HCT116 (cell line): Measurements from ENCODE around the gene PROB1. TPM values are rescaled to one million over a fixed set of nuclear protein-coding genes. Genes with fewer than 3 reads are reported as not detected.

Experiments
- ATAC-seq: fragments of 200-7000 bp; cut with Tn5 transposase; 2 replicates; pipeline ENCODE4 v1.9.1; 2020; ENCODE audit warnings: mild to moderate bottlenecking, moderate library complexity
- BruUV-seq: library from RNA; stranded (reverse); fragments of 400-500 nt; replicated peaks from 2 replicates; lab custom pipeline; 2021; lab: Mats Ljungman, UMichigan
- CTCF ChIA-PET: fragments of 300-600 bp; sonication (Branson Sonifier 250); formaldehyde crosslinking; loops from one replicate; lab custom pipeline; 2021; ENCODE audit warnings: antibody characterized with exemption; lab: Charles Lee
- POLR2A ChIA-PET: fragments of 300-600, 350-600 bp; sonication (Branson Sonifier 250); formaldehyde crosslinking; loops from one replicate; lab custom pipeline; 2021; ENCODE audit warnings: antibody characterized with exemption; lab: Charles Lee
- RAD21 ChIA-PET, 2 experiments: fragments of 300-600 bp; sonication (Branson Sonifier 250); formaldehyde crosslinking; loops; one replicate each; lab custom pipeline; 2023; ENCODE audit warnings: low total read pairs in 2 of 2; ENCODE audit not compliant: uncharacterized antibody in 2 of 2, unreplicated experiment in 2 of 2, low non-redundant PET in 1 of 2; lab: Charles Lee
- DNase-seq: peaks from one replicate; pipeline ENCODE4 v3.0.0-alpha.2; 2010; ENCODE audit warnings: low read depth, low spot score
- H2AFZ ChIP-seq: fragments of 200-600 bp; shearing (Covaris generic), sonication (generic); 2 replicates; pipeline ENCODE4 v1.6.1; 2017; ENCODE audit warnings: low read depth, mixed run types, mixed read lengths, antibody characterized with exemption, low read length; ENCODE audit not compliant: poor library complexity, severe bottlenecking
- H3K27ac ChIP-seq: 2 replicates; pipeline ENCODE4 v1.5.1; 2012; ENCODE audit warnings: low read depth, low read length
- H3K27me3 ChIP-seq: fragments of 200-600 bp; sonication (generic); 2 replicates; pipeline ENCODE4 v1.6.1; 2016; ENCODE audit warnings: mixed run types, low read length, mixed read lengths; ENCODE audit not compliant: insufficient read depth
- H3K36me3 ChIP-seq, 2 experiments: fragments of 200-500 bp in 1 of 2; fragments of 200-600 bp in 1 of 2; sonication (Bioruptor generic) in 1 of 2; sonication (generic) in 1 of 2; 2 replicates each; pipeline versions ENCODE4 v1.5.1 to v1.6.1; 2014 to 2016; ENCODE audit warnings: low read length in 2 of 2, inconsistent platforms in 1 of 2, mixed read lengths in 1 of 2, mixed run types in 1 of 2; ENCODE audit not compliant: insufficient read depth in 2 of 2, control insufficient read depth in 1 of 2
- H3K4me1 ChIP-seq, 2 experiments: fragments of 200-600 bp in 1 of 2; sonication (generic) in 1 of 2; 2 replicates each; pipeline versions ENCODE4 v1.5.1 to v1.6.1; 2012 to 2017; ENCODE audit warnings: low read length in 2 of 2, inconsistent platforms in 1 of 2, mild to moderate bottlenecking in 1 of 2, mixed read lengths in 1 of 2, mixed run types in 1 of 2, moderate library complexity in 1 of 2; ENCODE audit not compliant: insufficient read depth in 2 of 2, control insufficient read depth in 1 of 2
- H3K4me2 ChIP-seq: fragments of 200-600 bp; sonication (generic); 2 replicates; pipeline ENCODE4 v1.6.1; 2017; ENCODE audit warnings: mixed run types, low read length, mixed read lengths
- H3K4me3 ChIP-seq, 2 experiments: fragments of 200-600 bp in 1 of 2; sonication (generic) in 1 of 2; replicated peaks in 1 of 2; 2 replicates each; pipeline ENCODE4 v1.5.1; 2011 to 2016; ENCODE audit warnings: low read length in 2 of 2, control low read depth in 1 of 2, low read depth in 1 of 2, mild to moderate bottlenecking in 1 of 2, mixed read lengths in 1 of 2, mixed run types in 1 of 2
- H3K79me2 ChIP-seq: fragments of 200-600 bp; sonication (generic); 2 replicates; pipeline ENCODE4 v1.6.1; 2017; ENCODE audit warnings: mild to moderate bottlenecking, mixed run types, low read length, moderate library complexity, mixed read lengths; ENCODE audit not compliant: insufficient read depth
- H3K9ac ChIP-seq: fragments of 200-600 bp; sonication (generic); 2 replicates; pipeline ENCODE4 v1.6.1; 2016; ENCODE audit warnings: low read length, mixed read lengths
- H3K9me2 ChIP-seq: fragments of 200-600 bp; sonication (generic), shearing (Covaris generic); 2 replicates; pipeline ENCODE4 v1.6.1; 2017; ENCODE audit warnings: mixed run types, mild to moderate bottlenecking, moderate library complexity; ENCODE audit not compliant: insufficient read depth
- H3K9me3 ChIP-seq, 2 experiments: fragments of 200-500 bp in 1 of 2; fragments of 200-600 bp in 1 of 2; sonication (Bioruptor generic) in 1 of 2; sonication (generic) in 1 of 2; 2 replicates each; pipeline ENCODE4 v1.6.1; 2014 to 2017; ENCODE audit warnings: low read length in 2 of 2, mixed read lengths in 2 of 2, inconsistent platforms in 1 of 2, low read depth in 1 of 2, mild to moderate bottlenecking in 1 of 2, mixed run types in 1 of 2, moderate library complexity in 1 of 2; ENCODE audit not compliant: control insufficient read depth in 1 of 2, insufficient read depth in 1 of 2
- H4K20me1 ChIP-seq: fragments of 200-600 bp; sonication (generic), shearing (Covaris generic); 2 replicates; pipeline ENCODE4 v1.6.1; 2017; ENCODE audit warnings: mixed run types, mild to moderate bottlenecking, moderate library complexity; ENCODE audit not compliant: insufficient read depth
- ATF3 ChIP-seq: IDR thresholded peaks from 2 replicates; pipeline ENCODE4 v1.6.1; 2012
- CBX3 ChIP-seq: IDR thresholded peaks from 2 replicates; pipeline ENCODE4 v1.6.1; 2012; ENCODE audit warnings: low read depth
- CEBPB ChIP-seq: IDR thresholded peaks from 2 replicates; pipeline ENCODE4 v1.6.1; 2012; ENCODE audit warnings: low read depth
- EGR1 ChIP-seq: IDR thresholded peaks from 2 replicates; pipeline ENCODE4 v1.6.1; 2012; ENCODE audit warnings: low read depth
- ELF1 ChIP-seq: IDR thresholded peaks from 2 replicates; pipeline ENCODE4 v1.6.1; 2012; ENCODE audit warnings: low read depth, borderline replicate concordance
- EZH2 ChIP-seq: fragments of 200-600 bp; sonication (generic); IDR thresholded peaks from 2 replicates; pipeline ENCODE4 v1.6.1; 2017; ENCODE audit warnings: antibody characterized with exemption, mixed run types
- EZH2phosphoT487 ChIP-seq: fragments of 200-600 bp; IDR thresholded peaks from 2 replicates; pipeline ENCODE4 v1.6.1; 2018; ENCODE audit warnings: antibody characterized with exemption, borderline replicate concordance
- FOSL1 ChIP-seq: IDR thresholded peaks from 2 replicates; pipeline ENCODE4 v1.6.1; 2012; ENCODE audit warnings: low read depth
- JUND ChIP-seq: IDR thresholded peaks from 2 replicates; pipeline ENCODE4 v1.6.1; 2012
- POLR2A ChIP-seq: IDR thresholded peaks from 2 replicates; pipeline ENCODE4 v1.7.0; 2011; ENCODE audit warnings: borderline replicate concordance; ENCODE audit not compliant: insufficient read depth, insufficient read length; ENCODE audit errors: extremely low read depth
- RAD21 ChIP-seq: IDR thresholded peaks from 2 replicates; pipeline ENCODE4 v1.6.1; 2012; ENCODE audit warnings: low read depth, mild to moderate bottlenecking
- SIN3A ChIP-seq: IDR thresholded peaks from 2 replicates; pipeline ENCODE4 v1.6.1; 2012; ENCODE audit warnings: low read depth
- SP1 ChIP-seq: IDR thresholded peaks from 2 replicates; pipeline ENCODE4 v1.6.1; 2012; ENCODE audit warnings: low read depth
- SRF ChIP-seq: IDR thresholded peaks from 2 replicates; pipeline ENCODE4 v1.6.1; 2012; ENCODE audit warnings: low read depth
- TCF7L2 ChIP-seq: IDR thresholded peaks from 2 replicates; pipeline ENCODE4 v1.7.0; 2011; ENCODE audit warnings: borderline replicate concordance, inconsistent platforms; ENCODE audit not compliant: insufficient read depth, insufficient read length; ENCODE audit errors: extremely low read depth
- YY1 ChIP-seq: IDR thresholded peaks from 2 replicates; pipeline ENCODE4 v1.6.1; 2011; ENCODE audit warnings: low read length, low read depth, moderate library complexity, mild to moderate bottlenecking; ENCODE audit not compliant: insufficient replicate concordance; ENCODE audit errors: extremely low read depth
- ZBTB33 ChIP-seq: IDR thresholded peaks from 2 replicates; pipeline ENCODE4 v1.6.1; 2011; ENCODE audit warnings: mild to moderate bottlenecking, low read length, moderate library complexity; ENCODE audit not compliant: insufficient replicate concordance; ENCODE audit errors: extremely low read depth
- ZFX ChIP-seq: fragments of 450-650 bp; IDR thresholded peaks from 2 replicates; pipeline ENCODE4 v1.6.1; 2017
- intact Hi-C: fragments of 100-400 bp; cut with micrococcal nuclease; formaldehyde crosslinking; loops from 2 replicates; pipeline ENCODE4 v1.10.0; 2022
- total RNA-seq: library from RNA; stranded (reverse); gene quantifications from one replicate; pipeline ENCODE4 v1.2.1, GENCODE V29; 2021; ENCODE audit not compliant: unreplicated experiment
- TF ChIP-seq, protein P1 (sequence below), 3 experiments: fragments of 200-600 bp in 1 of 3; sonication (generic) in 1 of 3; IDR thresholded peaks in 2 of 3; conservative IDR thresholded peaks in 1 of 3; 2 replicates each; pipeline ENCODE4 v1.5.1; 2012 to 2017; ENCODE audit warnings: low read depth in 2 of 3, low read length in 2 of 3, antibody characterized with exemption in 1 of 3, borderline replicate concordance in 1 of 3, control low read depth in 1 of 3, mild to moderate bottlenecking in 1 of 3, mixed read lengths in 1 of 3, mixed run types in 1 of 3, moderate library complexity in 1 of 3; ENCODE audit not compliant: insufficient read depth in 1 of 3
- TF ChIP-seq, protein P2 (sequence below): IDR thresholded peaks from 2 replicates; pipeline ENCODE4 v1.6.1; 2012; ENCODE audit warnings: low read depth

PROB1 gene
- total RNA-seq, 1 experiment from 2014 or later: 1.7 TPM

DNA sequence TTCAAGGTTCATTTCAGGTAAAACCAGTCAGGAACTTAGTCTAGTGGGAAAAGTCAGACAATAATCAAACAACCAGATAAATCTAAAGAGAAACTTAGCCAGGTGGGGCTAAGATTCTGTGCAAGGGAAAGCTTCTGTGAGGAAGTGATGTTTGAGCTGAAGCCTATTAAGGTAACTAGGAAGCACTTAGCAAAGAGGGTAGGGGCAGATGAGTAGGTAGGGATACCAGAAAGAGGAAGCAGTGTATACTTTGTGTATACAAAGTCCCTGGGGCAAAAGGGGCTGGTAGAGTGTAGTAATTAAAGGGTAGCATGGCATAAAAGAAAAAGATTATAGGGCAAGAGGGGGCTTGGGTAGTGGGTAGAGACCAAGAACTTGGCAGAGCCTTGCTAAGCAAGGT lies 12.6 kb upstream of the PROB1 start:
- no peak for TF ChIP-seq ZFX
- no peak for TF ChIP-seq SP1
- no peak for TF ChIP-seq CEBPB
- no peak for TF ChIP-seq FOSL1
- TF ChIP-seq EZH2phosphoT487: no peak
- no peak for TF ChIP-seq ELF1
- TF ChIP-seq, protein P1, sequence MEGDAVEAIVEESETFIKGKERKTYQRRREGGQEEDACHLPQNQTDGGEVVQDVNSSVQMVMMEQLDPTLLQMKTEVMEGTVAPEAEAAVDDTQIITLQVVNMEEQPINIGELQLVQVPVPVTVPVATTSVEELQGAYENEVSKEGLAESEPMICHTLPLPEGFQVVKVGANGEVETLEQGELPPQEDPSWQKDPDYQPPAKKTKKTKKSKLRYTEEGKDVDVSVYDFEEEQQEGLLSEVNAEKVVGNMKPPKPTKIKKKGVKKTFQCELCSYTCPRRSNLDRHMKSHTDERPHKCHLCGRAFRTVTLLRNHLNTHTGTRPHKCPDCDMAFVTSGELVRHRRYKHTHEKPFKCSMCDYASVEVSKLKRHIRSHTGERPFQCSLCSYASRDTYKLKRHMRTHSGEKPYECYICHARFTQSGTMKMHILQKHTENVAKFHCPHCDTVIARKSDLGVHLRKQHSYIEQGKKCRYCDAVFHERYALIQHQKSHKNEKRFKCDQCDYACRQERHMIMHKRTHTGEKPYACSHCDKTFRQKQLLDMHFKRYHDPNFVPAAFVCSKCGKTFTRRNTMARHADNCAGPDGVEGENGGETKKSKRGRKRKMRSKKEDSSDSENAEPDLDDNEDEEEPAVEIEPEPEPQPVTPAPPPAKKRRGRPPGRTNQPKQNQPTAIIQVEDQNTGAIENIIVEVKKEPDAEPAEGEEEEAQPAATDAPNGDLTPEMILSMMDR (IDR thresholded peaks at IDR 0.05 in 2 of 3, conservative IDR thresholded peaks at IDR 0.05 in 1 of 3; ENCODE audit: borderline replicate concordance in 1 of 3, insufficient read depth in 1 of 3, low read depth in 2 of 3, low read length in 2 of 3): no peak
- TF ChIP-seq CBX3: no peak
- no peak for TF ChIP-seq POLR2A
- TF ChIP-seq RAD21: no peak
- TF ChIP-seq SRF: no peak
- TF ChIP-seq, protein P2, sequence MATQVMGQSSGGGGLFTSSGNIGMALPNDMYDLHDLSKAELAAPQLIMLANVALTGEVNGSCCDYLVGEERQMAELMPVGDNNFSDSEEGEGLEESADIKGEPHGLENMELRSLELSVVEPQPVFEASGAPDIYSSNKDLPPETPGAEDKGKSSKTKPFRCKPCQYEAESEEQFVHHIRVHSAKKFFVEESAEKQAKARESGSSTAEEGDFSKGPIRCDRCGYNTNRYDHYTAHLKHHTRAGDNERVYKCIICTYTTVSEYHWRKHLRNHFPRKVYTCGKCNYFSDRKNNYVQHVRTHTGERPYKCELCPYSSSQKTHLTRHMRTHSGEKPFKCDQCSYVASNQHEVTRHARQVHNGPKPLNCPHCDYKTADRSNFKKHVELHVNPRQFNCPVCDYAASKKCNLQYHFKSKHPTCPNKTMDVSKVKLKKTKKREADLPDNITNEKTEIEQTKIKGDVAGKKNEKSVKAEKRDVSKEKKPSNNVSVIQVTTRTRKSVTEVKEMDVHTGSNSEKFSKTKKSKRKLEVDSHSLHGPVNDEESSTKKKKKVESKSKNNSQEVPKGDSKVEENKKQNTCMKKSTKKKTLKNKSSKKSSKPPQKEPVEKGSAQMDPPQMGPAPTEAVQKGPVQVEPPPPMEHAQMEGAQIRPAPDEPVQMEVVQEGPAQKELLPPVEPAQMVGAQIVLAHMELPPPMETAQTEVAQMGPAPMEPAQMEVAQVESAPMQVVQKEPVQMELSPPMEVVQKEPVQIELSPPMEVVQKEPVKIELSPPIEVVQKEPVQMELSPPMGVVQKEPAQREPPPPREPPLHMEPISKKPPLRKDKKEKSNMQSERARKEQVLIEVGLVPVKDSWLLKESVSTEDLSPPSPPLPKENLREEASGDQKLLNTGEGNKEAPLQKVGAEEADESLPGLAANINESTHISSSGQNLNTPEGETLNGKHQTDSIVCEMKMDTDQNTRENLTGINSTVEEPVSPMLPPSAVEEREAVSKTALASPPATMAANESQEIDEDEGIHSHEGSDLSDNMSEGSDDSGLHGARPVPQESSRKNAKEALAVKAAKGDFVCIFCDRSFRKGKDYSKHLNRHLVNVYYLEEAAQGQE: no peak
- TF ChIP-seq EZH2: no peak
- no peak for TF ChIP-seq EGR1
- TF ChIP-seq ATF3: no peak
- no peak for TF ChIP-seq TCF7L2
- TF ChIP-seq JUND: no peak
- no peak for TF ChIP-seq SIN3A
- TF ChIP-seq YY1: no peak
- TF ChIP-seq ZBTB33: no peak
- intact Hi-C loops: no loop called here
- Histone ChIP-seq H3K9ac (no peak overlapping the region), H2AFZ (no peak overlapping the region), H3K4me1 (peaks cover 11 to 19% of the 10 kb centered on the region in 2 experiments), H3K4me3 (no peak overlapping the region), H4K20me1 (no peaks in the 10 kb centered on the region), H3K27me3 (no peaks in the 10 kb centered on the region), H3K79me2 (no peaks in the 10 kb centered on the region), H3K9me3 (no peaks in the 10 kb centered on the region), H3K4me2 (no peak overlapping the region), H3K27ac (no peak overlapping the region), H3K36me3 (no peaks in the 10 kb centered on the region), H3K9me2 (no peaks in the 10 kb centered on the region)
- no TSS peak for BruUV-seq
- ChIA-PET RAD21 (no interaction called here), CTCF (no interaction called here), POLR2A (no interaction called here)
- ATAC-seq: no peak
- no peak for DNase-seq
